ENCODE measurements around the gene ANKRD28. TPM values are rescaled to one million over a fixed set of nuclear protein-coding genes. Genes with fewer than 3 reads are reported as not detected.

ANKRD28 gene
- total RNA-seq, 2 donors from 2014 or later: 33.4 to 37.1 TPM

DNA sequence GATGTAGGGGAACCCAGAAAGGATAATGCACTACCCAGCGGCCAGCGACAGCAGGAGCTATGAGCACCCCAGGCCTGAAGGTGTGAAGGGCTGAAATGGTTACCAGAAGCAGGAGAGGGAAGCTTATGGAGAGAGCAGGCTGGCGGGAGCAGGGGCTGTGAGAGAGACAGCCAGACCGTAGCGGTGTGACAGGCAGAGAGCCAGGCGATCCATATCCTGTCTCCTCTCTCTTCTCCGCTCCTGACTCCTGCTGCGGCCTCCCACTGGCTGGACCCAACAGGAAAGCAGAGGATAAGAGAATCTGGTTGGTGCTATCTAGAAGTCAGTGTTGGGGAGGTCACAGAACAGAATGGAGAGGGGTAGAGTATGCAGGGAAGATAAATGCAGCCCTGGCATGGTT is 146.4 kb downstream of the ANKRD28 start:
- TF ChIP-seq, protein P1, sequence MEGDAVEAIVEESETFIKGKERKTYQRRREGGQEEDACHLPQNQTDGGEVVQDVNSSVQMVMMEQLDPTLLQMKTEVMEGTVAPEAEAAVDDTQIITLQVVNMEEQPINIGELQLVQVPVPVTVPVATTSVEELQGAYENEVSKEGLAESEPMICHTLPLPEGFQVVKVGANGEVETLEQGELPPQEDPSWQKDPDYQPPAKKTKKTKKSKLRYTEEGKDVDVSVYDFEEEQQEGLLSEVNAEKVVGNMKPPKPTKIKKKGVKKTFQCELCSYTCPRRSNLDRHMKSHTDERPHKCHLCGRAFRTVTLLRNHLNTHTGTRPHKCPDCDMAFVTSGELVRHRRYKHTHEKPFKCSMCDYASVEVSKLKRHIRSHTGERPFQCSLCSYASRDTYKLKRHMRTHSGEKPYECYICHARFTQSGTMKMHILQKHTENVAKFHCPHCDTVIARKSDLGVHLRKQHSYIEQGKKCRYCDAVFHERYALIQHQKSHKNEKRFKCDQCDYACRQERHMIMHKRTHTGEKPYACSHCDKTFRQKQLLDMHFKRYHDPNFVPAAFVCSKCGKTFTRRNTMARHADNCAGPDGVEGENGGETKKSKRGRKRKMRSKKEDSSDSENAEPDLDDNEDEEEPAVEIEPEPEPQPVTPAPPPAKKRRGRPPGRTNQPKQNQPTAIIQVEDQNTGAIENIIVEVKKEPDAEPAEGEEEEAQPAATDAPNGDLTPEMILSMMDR (conservative IDR thresholded peaks at IDR 0.05): no peak
- DNase-seq: no peak
- H3K27ac Mint-ChIP-seq: no peak overlapping the region

DNA sequence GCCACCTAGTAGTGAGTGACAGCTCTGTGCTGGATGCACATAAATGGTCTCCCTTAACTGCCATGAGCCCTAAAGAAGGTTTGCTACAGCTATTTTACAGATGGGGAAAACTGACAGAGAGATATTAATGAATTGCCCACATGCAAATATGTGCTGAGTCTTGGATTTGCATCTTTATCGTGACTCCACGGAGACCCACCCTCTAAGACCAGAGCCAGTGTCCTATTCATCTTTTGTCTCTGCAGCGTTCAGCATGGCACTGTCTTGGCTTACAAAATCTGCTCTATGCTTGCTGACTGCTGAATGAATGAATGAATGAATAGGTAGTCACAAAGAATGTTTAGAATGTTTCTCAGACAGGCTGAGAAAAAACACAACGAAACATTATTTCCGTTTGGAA is 147.9 kb downstream of the ANKRD28 start:
- H3K27me3 Mint-ChIP-seq (ENCODE audit: insufficient read depth): no peaks in the 10 kb centered on the region
- WGBS, 2 experiments (ENCODE audit: insufficient coverage in 1 of 2, insufficient read length in 1 of 2): 94 to 100% methylated on average over 3 to 5 of the region's 5 CpGs
- H3K27me3 ChIP-seq (ENCODE audit: control insufficient read depth, insufficient read depth, low read length, poor library complexity, severe bottlenecking): no peaks in the 10 kb centered on the region
- peaks cover under 1% of the 10 kb centered on the region for H3K9me3 Mint-ChIP-seq
- no peaks in the 10 kb centered on the region for H3K4me1 Mint-ChIP-seq
- peaks cover under 1% of the 10 kb centered on the region for H3K36me3 ChIP-seq (ENCODE audit: control insufficient read depth, insufficient read depth, low read length)
- peaks cover 12% of the 10 kb centered on the region for H3K36me3 Mint-ChIP-seq (ENCODE audit: low read depth)
- H3K27ac ChIP-seq (ENCODE audit: low read depth, low read length): no peak overlapping the region
- no peak for DNase-seq
- no peak overlapping the region for H3K4me3 ChIP-seq (ENCODE audit: low read length)
- H3K27ac Mint-ChIP-seq: no peak overlapping the region
- H3K4me1 ChIP-seq (ENCODE audit: control insufficient read depth, insufficient read depth, low read length): no peaks in the 10 kb centered on the region
- no peak overlapping the region for H3K4me3 Mint-ChIP-seq
- TF ChIP-seq, protein P1 (conservative IDR thresholded peaks at IDR 0.05): no peak
- no peaks in the 10 kb centered on the region for H3K9me3 ChIP-seq (ENCODE audit: control insufficient read depth, low read length)
- no peak overlapping the region for H3K9ac ChIP-seq (ENCODE audit: extremely low read depth, low read length, poor library complexity, severe bottlenecking)

More for the DNA sequence above, 146.4 kb downstream of the ANKRD28 start:
- H3K36me3 Mint-ChIP-seq (ENCODE audit: low read depth): peaks cover 3% of the 10 kb centered on the region
- Histone ChIP-seq H3K9me3 (ENCODE audit: control insufficient read depth, low read length) (peaks cover 5% of the 10 kb centered on the region), H3K9ac (ENCODE audit: extremely low read depth, low read length, poor library complexity, severe bottlenecking) (no peak overlapping the region), H3K4me1 (ENCODE audit: control insufficient read depth, insufficient read depth, low read length) (no peaks in the 10 kb centered on the region), H3K4me3 (ENCODE audit: low read length) (no peak overlapping the region), H3K27me3 (ENCODE audit: control insufficient read depth, insufficient read depth, low read length, poor library complexity, severe bottlenecking) (no peaks in the 10 kb centered on the region), H3K36me3 (ENCODE audit: control insufficient read depth, insufficient read depth, low read length) (no peaks in the 10 kb centered on the region), H3K27ac (ENCODE audit: low read depth, low read length) (no peak overlapping the region)
- 91 to 100% methylated on average over 2 to 8 of the region's 8 CpGs for WGBS, 2 experiments (ENCODE audit: insufficient coverage in 1 of 2, insufficient read length in 1 of 2)
- H3K4me3 Mint-ChIP-seq: no peak overlapping the region
- no peaks in the 10 kb centered on the region for H3K27me3 Mint-ChIP-seq (ENCODE audit: insufficient read depth)
- peaks cover 10% of the 10 kb centered on the region for H3K9me3 Mint-ChIP-seq
- no peaks in the 10 kb centered on the region for H3K4me1 Mint-ChIP-seq

DNA sequence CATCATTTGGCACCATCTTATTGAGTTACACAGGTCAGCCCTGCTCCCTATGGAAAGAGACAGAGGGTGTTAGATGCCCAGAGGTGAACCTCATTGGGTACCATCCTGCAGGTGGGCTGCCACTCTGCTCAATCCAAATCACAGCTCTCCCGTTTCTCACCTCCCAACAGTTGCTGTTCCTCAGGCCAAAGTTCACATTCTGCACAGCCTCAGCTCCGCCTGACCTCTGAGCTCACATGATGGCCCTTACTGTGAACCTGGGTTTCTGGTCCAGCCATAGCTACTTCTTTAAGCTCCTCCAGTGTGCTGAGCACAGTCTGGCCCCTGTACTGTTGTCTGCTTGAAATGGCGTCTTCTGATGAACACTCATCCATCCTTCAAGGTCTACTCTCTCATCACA is 148.4 kb downstream of the ANKRD28 start:
- no peak for DNase-seq
- Mint-ChIP-seq H3K4me3 (no peak overlapping the region), H3K9me3 (no peaks in the 10 kb centered on the region), H3K4me1 (no peaks in the 10 kb centered on the region), H3K36me3 (ENCODE audit: low read depth) (peaks cover 16% of the 10 kb centered on the region), H3K27me3 (ENCODE audit: insufficient read depth) (no peaks in the 10 kb centered on the region), H3K27ac (no peak overlapping the region)
- WGBS, 2 experiments (ENCODE audit: insufficient coverage in 1 of 2, insufficient read length in 1 of 2): 95 to 100% methylated on average over 3 of the region's 3 CpGs
- TF ChIP-seq, protein P1 (conservative IDR thresholded peaks at IDR 0.05): no peak
- H3K36me3 ChIP-seq (ENCODE audit: control insufficient read depth, insufficient read depth, low read length): peaks cover 5% of the 10 kb centered on the region
- no peaks in the 10 kb centered on the region for H3K4me1 ChIP-seq (ENCODE audit: control insufficient read depth, insufficient read depth, low read length)
- H3K27ac ChIP-seq (ENCODE audit: low read depth, low read length): no peak overlapping the region
- no peaks in the 10 kb centered on the region for H3K27me3 ChIP-seq (ENCODE audit: control insufficient read depth, insufficient read depth, low read length, poor library complexity, severe bottlenecking)
- H3K4me3 ChIP-seq (ENCODE audit: low read length): no peak overlapping the region
- no peaks in the 10 kb centered on the region for H3K9me3 ChIP-seq (ENCODE audit: control insufficient read depth, low read length)
- H3K9ac ChIP-seq (ENCODE audit: extremely low read depth, low read length, poor library complexity, severe bottlenecking): no peak overlapping the region
